ENCODE measurements around the gene RBM17.
"Not testable (repeated sequence)": the region's sequence is repeated elsewhere in the genome, so short reads cannot be mapped to it uniquely, and the experiment has no call there.

The RBM17 gene, protein sequence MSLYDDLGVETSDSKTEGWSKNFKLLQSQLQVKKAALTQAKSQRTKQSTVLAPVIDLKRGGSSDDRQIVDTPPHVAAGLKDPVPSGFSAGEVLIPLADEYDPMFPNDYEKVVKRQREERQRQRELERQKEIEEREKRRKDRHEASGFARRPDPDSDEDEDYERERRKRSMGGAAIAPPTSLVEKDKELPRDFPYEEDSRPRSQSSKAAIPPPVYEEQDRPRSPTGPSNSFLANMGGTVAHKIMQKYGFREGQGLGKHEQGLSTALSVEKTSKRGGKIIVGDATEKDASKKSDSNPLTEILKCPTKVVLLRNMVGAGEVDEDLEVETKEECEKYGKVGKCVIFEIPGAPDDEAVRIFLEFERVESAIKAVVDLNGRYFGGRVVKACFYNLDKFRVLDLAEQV

DNA sequence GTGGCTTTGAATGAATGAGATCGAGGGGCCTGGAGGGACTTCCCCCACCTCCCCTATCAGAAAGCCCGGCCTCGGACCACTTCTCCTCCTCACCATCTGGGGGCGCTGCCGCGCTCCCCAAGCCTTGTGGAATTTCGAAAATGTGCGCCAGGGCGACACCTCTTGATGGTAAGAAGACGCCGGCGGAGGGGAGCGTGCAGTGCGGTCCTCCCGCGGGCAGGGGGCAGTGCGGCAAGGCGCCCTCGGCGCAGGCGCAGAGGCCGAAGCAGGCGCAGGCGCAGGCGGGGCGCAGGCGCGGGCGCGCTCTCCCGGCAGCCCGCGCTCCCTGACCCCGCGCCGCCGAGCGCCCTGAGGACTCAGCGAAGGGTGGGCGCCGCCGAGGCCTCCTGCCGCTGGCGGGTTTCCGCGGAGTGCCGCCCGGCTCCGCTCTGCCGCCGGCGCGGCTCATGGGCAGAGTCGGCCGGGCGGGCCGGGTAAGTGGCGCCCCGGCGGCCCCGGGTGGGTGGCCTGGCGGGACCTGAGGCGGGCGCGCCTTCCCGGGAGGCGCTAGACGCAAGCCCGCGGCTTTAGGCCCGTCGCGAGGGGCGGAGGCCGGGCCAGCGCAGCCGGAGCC lies at the start of gene RBM17:
Gene RBM17 (plus strand): TSS at position 314 of the 613 bp plus-strand sequence. CDS start 8,032 bp downstream, outside the sequence.
- ATAC-seq: peak; percentile 91
- Mint-ChIP-seq H3K4me1 (peaks cover 75% of the 10 kb centered on the region), H3K36me3 (peaks cover 7% of the 10 kb centered on the region), H3K27me3 (no peaks in the 10 kb centered on the region), H3K9me3 (no peaks in the 10 kb centered on the region), H3K27ac (peak within 1 kb of the TSS; percentile 79), H3K4me3 (peak within 1 kb of the TSS; percentile 91)

DNA sequence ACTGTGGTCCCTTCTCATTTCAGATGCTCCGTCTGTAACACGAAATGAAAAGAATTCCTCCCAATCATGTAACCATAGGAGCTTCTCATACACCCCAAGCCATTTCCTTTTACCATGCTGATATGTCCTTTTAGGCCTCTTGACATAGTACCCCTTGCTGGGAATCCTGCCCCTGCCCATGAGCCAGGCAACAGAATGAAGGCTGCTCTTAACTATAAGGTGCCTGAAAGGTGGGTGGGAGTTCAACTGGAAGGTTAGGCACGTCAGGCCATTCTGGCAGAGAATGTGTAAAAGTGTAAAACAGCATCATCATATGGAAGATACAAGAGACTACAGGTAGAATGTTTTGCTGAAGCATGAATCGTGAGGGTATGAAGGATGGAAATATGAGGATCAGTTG lies 49.1 kb upstream of the RBM17 start:
- Mint-ChIP-seq H3K36me3 (peaks cover 37% of the 10 kb centered on the region), H3K4me3 (no peak overlapping the region), H3K27me3 (no peaks in the 10 kb centered on the region), H3K27ac (no peak overlapping the region), H3K9me3 (no peaks in the 10 kb centered on the region), H3K4me1 (peaks cover 63% of the 10 kb centered on the region)
- ATAC-seq: no peak

DNA sequence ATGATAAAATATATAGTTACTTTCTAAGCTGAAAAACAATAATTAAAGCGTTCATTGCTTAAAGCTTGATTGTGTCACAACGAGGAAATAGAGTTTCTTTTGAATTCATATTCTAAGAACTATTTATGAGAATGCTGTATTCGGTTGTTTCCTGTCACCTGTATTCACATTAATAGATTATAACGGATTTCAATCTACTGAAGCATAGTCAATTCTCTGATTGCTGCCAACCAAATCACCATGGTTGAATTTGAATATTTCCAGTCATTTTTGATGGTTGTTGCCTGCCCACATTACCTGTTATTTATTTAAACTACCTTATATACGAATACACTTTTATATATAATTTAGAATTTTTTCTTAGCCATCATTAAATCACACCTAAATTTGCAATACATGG lies 48.6 kb upstream of the RBM17 start:
- H3K9me3 Mint-ChIP-seq: no peaks in the 10 kb centered on the region
- peaks cover 64% of the 10 kb centered on the region for H3K4me1 Mint-ChIP-seq
- ATAC-seq: no peak
- no peak overlapping the region for H3K4me3 Mint-ChIP-seq
- no peak overlapping the region for H3K27ac Mint-ChIP-seq
- H3K36me3 Mint-ChIP-seq: peaks cover 35% of the 10 kb centered on the region
- H3K27me3 Mint-ChIP-seq: no peaks in the 10 kb centered on the region

DNA sequence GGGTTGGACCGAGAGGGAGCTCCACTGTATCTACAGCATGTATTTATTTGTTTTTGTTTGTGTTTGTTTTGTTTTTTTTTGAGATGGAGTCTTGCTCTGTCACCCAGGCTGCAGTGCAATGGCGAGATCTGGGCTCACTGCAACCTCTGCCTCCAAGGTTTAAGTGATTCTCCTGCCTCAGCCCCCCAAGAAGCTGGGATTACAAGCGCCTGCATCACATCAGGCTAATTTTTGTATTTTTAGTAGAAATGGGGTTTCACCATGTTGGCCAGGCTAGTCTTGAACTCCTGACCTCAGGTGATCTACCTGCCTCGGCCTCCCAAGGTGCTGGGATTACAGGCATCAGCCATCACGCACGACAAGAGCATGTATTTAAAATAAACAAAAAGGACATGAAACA lies 45.5 kb upstream of the RBM17 start:
- H3K27ac Mint-ChIP-seq: peak overlapping the region; percentile 87
- not testable (repeated sequence) for H3K4me3 Mint-ChIP-seq, H3K27me3 Mint-ChIP-seq, ATAC-seq, H3K9me3 Mint-ChIP-seq
- peaks cover 21% of the 10 kb centered on the region for H3K36me3 Mint-ChIP-seq
- H3K4me1 Mint-ChIP-seq: peaks cover 66% of the 10 kb centered on the region

DNA sequence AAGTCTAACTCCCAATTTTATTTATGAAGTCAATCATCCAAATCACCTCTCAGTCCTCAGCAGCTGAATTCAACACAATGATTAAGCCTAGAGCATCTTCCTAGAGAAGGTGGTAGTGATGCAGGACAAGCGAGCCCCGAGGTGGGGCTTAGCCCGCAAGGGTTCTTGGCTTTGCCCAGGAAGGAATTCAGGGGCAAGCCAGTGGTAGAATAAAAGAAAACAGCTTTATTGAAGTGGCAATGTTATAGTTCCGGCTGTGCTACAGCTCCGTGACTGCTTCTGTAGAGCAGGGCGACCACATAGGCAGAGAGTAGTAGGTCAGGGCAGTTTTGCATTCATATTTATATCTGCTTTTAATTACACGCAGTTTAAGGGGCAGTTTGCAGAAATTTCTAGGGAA lies 44.8 kb upstream of the RBM17 start:
- H3K27ac Mint-ChIP-seq: peak overlapping the region; percentile 87
- ATAC-seq: peak; percentile 69
- peaks cover 67% of the 10 kb centered on the region for H3K4me1 Mint-ChIP-seq
- peaks cover 15% of the 10 kb centered on the region for H3K36me3 Mint-ChIP-seq
- H3K9me3 Mint-ChIP-seq: no peaks in the 10 kb centered on the region
- no peaks in the 10 kb centered on the region for H3K27me3 Mint-ChIP-seq
- peak overlapping the region; percentile 56 for H3K4me3 Mint-ChIP-seq

DNA sequence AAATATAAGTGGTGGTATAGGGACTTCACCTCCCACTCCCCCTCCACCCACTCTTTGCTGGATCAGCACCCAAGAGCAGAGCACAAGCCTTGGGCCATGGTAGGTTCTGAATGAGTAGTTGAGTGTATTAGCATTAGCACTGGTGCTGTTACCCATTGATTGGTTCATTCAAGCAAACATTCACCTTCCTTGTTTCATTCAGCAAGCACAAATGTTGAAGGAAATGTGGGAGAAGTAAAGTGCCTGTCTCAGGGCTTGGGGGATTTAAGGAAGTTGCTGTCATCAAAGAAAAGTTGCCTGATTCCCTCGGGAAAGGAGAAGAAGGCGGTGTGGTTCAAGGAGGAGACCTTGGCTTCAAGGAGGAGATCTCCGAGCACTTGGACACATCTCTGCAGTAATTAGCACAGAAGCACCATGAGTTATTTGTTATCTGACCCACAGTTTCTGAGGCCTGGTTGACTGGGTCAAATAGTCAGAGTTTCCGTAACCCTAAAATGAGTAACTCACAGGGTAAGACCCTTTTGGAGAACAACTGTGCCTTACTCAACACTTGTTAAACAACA lies 44.0 kb upstream of the RBM17 start:
- no peaks in the 10 kb centered on the region for H3K27me3 Mint-ChIP-seq
- ATAC-seq: peak; percentile 76
- H3K4me1 Mint-ChIP-seq: peaks cover 67% of the 10 kb centered on the region
- peak overlapping the region; percentile 56 for H3K4me3 Mint-ChIP-seq
- peak overlapping the region; percentile 87 for H3K27ac Mint-ChIP-seq
- H3K36me3 Mint-ChIP-seq: peaks cover 12% of the 10 kb centered on the region
- H3K9me3 Mint-ChIP-seq: no peaks in the 10 kb centered on the region

DNA sequence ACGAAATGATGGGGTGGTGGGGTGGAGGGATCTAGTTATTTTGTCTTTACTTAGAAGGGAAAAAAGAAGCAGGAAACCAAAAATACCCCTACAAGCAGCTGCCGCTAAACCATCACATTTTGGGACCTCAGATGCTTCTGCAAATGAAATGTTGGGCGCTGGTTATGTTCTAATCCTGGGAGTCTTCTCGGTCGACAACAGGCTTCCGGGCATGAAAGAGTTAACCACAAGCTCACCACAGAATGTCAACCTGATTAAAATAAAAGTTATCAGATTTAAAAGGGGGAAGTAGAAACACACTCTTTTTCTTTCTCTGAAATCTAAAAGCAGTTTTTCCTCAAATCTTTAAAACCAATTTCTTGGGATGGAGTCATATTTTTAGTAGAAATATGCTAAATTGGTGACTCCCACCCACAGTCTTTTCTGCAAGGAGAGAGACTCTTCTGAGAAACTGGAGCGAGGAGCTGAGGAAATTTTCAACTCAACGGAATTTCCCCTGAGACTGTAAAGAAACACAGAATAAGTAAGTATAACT lies 43.5 kb upstream of the RBM17 start:
- Mint-ChIP-seq H3K27ac (peak overlapping the region; percentile 87), H3K4me3 (peak overlapping the region; percentile 56), H3K36me3 (peaks cover 10% of the 10 kb centered on the region), H3K27me3 (no peaks in the 10 kb centered on the region), H3K9me3 (no peaks in the 10 kb centered on the region), H3K4me1 (peaks cover 71% of the 10 kb centered on the region)
- ATAC-seq: peak; percentile 56

DNA sequence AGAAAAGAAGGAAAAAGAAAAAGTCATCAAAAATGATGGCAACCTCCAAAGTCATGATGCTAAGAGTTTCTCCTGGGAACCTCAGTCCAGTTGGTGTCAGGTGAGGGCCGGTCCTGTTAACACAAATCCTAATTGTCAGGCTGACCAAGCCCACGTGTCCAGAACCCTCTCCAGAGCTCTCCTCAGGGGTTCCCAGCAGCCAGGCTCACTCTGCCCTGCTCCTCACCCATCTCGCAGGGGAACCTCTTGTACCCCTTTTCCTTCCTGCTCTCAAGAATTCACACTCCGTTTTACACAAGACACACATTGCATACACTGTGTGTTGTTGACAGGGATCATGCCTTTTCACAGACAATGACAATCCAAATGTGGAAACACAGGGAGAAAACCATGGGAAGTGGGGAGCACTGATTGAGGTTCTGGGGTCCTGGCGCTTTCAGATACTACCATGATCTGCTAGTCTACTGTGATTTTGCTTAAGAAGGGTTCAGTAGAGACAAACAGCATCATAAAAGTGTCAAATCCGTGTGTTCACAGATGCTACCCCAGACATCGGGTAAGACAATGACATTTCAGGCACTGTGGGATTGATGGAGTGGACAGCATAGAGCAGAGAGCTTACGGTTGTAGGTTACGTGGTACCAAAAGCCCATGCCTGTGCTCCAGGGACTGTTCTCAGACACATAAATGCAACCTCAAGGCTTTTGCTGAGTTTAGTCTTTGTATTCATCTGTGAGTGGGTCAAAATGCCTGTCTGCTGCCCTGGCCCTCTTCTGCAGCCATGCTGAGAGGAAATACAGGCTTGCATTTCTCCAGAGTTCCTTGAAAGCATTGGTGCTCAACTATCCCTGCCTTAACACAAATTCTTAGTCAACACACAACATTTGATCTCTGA lies 42.7 kb upstream of the RBM17 start:
- peaks cover 10% of the 10 kb centered on the region for H3K36me3 Mint-ChIP-seq
- peak overlapping the region; percentile 56 for H3K4me3 Mint-ChIP-seq
- peak overlapping the region; percentile 87 for H3K27ac Mint-ChIP-seq
- peaks cover 79% of the 10 kb centered on the region for H3K4me1 Mint-ChIP-seq
- no peak for ATAC-seq
- no peaks in the 10 kb centered on the region for H3K9me3 Mint-ChIP-seq
- no peaks in the 10 kb centered on the region for H3K27me3 Mint-ChIP-seq

DNA sequence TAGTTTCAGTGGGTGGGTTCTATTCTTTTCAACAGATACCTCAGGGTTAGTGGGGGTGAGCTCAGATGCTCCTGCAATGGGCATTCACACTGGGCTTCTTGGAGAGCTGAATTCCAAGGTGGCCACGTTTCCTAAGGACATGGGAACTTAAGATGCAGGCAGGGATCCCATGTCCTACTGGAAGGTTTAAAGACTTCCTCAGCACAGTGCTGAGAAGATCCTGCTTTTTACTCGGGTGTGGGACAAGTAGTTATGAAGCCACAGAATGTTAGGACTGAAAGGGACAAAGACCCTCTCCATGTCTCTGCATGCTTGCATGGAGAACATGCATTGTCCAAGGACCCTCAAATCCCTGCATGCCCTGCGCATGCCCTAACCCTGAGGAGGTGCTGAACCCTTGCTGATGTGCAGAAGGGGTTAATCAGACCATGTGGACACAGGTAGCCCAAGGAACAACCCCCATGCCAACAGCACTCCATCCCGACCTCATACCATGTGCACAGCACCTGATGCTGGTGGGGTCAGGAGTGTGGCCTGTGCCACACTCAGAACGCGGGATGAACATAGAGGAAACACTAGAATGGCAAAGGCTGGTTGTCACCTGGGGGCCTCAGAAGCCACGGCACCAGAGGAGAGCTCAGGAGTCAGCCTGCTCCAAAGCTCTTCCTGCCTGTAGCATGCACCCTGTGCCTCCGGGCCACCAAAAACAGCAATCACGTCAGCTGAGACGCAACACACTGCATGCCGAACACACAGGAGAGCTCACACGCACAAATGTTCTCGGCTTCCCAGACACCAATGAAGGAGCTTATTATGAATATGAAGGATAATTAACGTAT lies 41.8 kb upstream of the RBM17 start:
- Mint-ChIP-seq H3K36me3 (peaks cover 10% of the 10 kb centered on the region), H3K4me1 (peaks cover 85% of the 10 kb centered on the region), H3K27me3 (no peaks in the 10 kb centered on the region), H3K4me3 (no peak overlapping the region), H3K9me3 (no peaks in the 10 kb centered on the region), H3K27ac (peak overlapping the region; percentile 87)
- ATAC-seq: no peak

DNA sequence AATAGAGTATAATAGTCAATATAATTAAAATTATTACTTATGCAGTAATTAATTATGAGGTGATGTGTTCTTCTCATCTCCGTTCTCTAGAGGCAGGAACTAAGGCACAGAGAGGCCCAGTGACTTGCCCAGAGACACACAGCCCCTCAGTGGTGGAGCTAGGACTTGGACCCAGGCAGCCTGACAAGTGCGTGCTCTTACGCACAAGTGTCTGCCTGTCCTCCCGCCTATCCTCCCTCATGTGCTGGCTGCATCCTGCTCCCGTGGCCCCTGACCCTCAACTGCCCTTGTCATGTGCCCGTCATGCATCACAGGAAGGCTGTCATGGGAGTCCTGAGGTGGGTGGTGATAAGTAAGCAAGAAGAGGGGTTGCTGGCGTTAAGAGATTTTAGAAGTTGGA lies 41.0 kb upstream of the RBM17 start:
- Mint-ChIP-seq H3K4me3 (no peak overlapping the region), H3K4me1 (peaks cover 93% of the 10 kb centered on the region), H3K27ac (peak overlapping the region; percentile 97), H3K36me3 (peaks cover 10% of the 10 kb centered on the region), H3K27me3 (no peaks in the 10 kb centered on the region), H3K9me3 (no peaks in the 10 kb centered on the region)
- no peak for ATAC-seq

DNA sequence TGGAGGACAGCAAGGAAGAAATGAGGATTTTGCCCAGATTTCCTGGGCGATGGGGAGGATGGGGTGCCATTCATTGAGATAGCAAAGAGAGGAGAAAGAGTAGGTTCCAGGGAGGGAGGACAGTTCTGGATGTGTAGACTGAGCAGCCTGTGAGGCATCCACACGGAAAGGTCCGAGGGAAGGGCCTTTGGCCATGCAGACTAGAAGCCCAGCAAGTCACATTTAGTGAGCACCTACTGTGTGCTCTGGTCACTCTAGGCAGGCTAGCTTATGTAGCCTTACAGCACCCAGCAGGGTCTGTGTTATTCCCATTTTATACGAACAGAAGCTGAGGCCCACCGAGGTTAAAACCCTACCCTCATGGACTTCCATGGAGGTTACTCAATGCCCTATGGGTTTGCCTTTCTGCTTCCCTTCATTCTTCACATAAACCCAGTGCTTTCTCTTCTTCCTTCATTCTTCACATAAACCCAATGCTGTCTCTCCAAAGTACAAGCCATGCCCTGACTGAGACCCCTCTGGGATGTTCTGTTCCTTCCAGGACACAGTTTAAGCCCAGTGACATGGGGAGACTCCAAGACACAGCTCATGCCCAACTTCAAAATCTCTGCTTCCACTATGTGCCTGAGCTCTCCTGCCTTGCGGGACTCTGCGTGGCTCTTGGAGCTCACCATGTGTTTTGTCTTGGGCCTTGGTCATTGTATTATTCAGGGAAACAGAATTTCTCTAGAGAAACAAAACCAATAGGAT lies 40.4 kb upstream of the RBM17 start:
- ATAC-seq: no peak
- H3K9me3 Mint-ChIP-seq: no peaks in the 10 kb centered on the region
- no peaks in the 10 kb centered on the region for H3K27me3 Mint-ChIP-seq
- H3K27ac Mint-ChIP-seq: peak overlapping the region; percentile 97
- H3K4me1 Mint-ChIP-seq: peaks cover 93% of the 10 kb centered on the region
- no peak overlapping the region for H3K4me3 Mint-ChIP-seq
- peaks cover 10% of the 10 kb centered on the region for H3K36me3 Mint-ChIP-seq

DNA sequence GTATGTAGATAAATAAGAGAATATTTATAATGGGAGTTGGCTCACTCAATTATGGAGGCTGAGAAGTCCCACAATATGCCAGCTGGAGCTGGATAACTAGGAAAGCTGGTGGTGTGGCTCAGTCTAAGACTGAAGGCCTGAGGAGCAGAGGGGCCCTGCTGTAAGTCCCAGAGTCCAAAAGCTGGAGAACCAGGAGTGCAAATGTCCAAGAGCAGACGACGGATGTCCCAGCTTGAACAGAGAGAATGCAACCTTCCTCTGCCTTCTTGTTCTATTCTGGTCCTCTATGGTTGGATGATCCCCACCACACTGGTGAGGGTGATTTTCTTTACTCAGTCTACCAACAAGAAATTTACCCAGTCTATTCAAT lies 39.8 kb upstream of the RBM17 start:
- Mint-ChIP-seq H3K36me3 (peaks cover 13% of the 10 kb centered on the region), H3K4me3 (no peak overlapping the region), H3K27ac (peak overlapping the region; percentile 97), H3K9me3 (no peaks in the 10 kb centered on the region), H3K27me3 (no peaks in the 10 kb centered on the region), H3K4me1 (peaks cover 94% of the 10 kb centered on the region)
- no peak for ATAC-seq

DNA sequence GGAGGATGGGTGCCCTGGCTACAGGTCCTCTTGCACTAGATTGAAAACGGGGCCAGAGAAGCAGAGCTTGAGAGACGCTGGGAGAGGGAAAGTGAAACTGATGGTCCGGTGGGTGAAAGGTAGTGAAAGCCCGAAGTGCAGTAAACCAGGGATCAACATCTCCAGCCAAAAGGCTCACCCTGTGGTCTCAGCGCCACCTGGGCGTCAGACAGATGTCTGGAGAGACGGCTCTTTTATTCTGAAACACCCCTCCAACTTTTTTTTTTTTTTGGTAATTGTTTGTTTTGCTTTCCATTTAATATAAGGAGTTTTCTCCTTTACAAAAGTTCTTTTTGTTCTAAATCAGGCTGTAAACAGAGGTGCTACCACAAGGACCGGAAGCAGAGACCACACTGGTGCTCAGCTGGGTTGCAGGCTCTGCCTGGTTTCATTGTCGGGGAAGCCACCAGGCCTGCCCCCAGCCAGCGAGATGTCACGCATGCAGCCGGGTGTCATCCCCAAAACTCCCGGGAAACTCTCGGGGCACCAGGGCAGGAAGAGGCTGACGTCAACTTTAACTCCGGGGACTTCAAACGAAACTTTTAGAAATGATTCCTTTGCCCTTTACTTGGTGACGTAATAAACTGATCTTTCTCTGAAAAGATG lies 37.9 kb upstream of the RBM17 start:
- Mint-ChIP-seq H3K4me1 (peaks cover 89% of the 10 kb centered on the region), H3K4me3 (peak overlapping the region; percentile 87), H3K36me3 (peaks cover 23% of the 10 kb centered on the region), H3K27ac (peak overlapping the region; percentile 97), H3K9me3 (no peaks in the 10 kb centered on the region), H3K27me3 (no peaks in the 10 kb centered on the region)
- peak; percentile 88 for ATAC-seq
